HL-60 (cell line): ENCODE data around the gene CFAP69.
"Not testable (repeated sequence)": the region's sequence is repeated elsewhere in the genome, so short reads cannot be mapped to it uniquely, and the experiment has no call there.

Source experiments
- DNase-seq, 2 experiments: peaks; one replicate each; pipeline ENCODE4 v3.0.0-alpha.2; 2010 to 2020; ENCODE audit warnings: low read depth in 1 of 2, low spot score in 1 of 2
- H3K27ac ChIP-seq: fragments of 250-450 bp; sonication (Bioruptor Pico); replicated peaks from 2 replicates; pipeline ENCODE4 v1.5.1; 2020; ENCODE audit warnings: mild to moderate bottlenecking, moderate library complexity
- H3K27me3 ChIP-seq: fragments of 250-450 bp; sonication (Bioruptor Pico); 2 replicates; pipeline ENCODE4 v1.5.1; 2021; ENCODE audit warnings: mild to moderate bottlenecking, moderate library complexity; ENCODE audit not compliant: insufficient read depth, poor library complexity, severe bottlenecking
- H3K4me3 ChIP-seq: replicated peaks from 2 replicates; pipeline ENCODE4 v1.5.1; 2011; ENCODE audit warnings: mild to moderate bottlenecking, control low read depth, low read length; ENCODE audit not compliant: insufficient read depth
- GABPA ChIP-seq: IDR thresholded peaks from 2 replicates; pipeline ENCODE4 v1.6.1; 2012; ENCODE audit warnings: low read depth
- POLR2AphosphoS5 ChIP-seq: IDR thresholded peaks from 2 replicates; pipeline ENCODE4 v1.6.1; 2012; ENCODE audit warnings: low read depth
- REST ChIP-seq: IDR thresholded peaks from 2 replicates; pipeline ENCODE4 v1.6.1; 2012; ENCODE audit warnings: low read depth; ENCODE audit not compliant: insufficient replicate concordance
- SPI1 ChIP-seq: IDR thresholded peaks from 2 replicates; pipeline ENCODE4 v1.6.1; 2012; ENCODE audit warnings: low read depth, mild to moderate bottlenecking, borderline replicate concordance
- TF ChIP-seq, protein P1 (sequence below): IDR thresholded peaks from one replicate; pipeline ENCODE4 v1.5.1; 2011; ENCODE audit warnings: low read length, control low read depth, inconsistent platforms; ENCODE audit not compliant: insufficient read depth

CFAP69 gene

DNA sequence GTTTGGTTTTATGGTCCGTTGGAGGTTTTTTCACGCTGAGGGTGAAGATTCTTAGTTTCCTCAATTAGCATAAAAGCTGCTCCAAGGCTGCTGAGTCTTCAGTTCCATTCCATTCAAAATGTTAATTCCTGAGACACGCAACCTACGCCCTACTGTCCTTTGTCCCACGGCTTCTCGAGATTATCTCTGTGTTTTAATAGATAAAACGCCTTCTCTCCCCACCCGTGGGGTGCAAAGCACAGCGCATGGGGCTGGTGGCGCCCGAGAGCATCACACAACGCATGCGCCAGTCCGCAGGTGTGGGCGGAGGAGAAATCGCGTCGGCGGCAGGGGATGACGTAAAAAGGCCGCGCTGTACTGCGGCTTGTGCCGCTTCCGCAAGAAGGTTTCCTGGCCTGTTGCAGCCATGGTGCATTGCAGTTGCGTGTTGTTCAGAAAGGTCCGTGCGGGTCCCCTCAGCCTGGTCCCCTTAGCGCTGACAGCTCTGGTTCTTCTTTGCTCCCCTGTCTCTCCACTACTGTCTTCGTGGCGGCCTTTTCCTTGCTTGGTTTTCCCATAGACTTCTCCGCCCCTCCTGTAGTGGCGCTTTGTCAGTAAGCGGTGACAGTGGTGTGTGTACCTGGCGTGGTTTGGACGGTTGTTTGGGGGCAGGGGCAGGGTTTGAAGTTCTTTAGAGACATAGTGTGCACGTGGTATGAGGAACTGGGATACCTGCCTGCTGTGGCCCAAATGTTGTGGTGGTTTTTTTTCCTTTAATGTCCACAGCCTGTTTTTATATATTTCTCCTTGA is 101.6 kb downstream of the CFAP69 start, which contains the start of gene GTPBP10:
TSS of gene GTPBP10 (plus strand) at position 381 of the 790 bp plus-strand sequence. CDS start at position 407, 26 bp downstream.
- peak; percentile 94 to 95 for DNase-seq
- Histone ChIP-seq H3K27ac (peak within 1 kb of the TSS; percentile 94), H3K4me3 (peak within 1 kb of the TSS; percentile 55), H3K27me3 (no peaks in the 10 kb centered on the region)
- TF ChIP-seq GABPA (no peak), SPI1 (no peak), POLR2AphosphoS5 (peak; percentile 98), REST (peak; percentile 44)
- TF ChIP-seq, protein P1, sequence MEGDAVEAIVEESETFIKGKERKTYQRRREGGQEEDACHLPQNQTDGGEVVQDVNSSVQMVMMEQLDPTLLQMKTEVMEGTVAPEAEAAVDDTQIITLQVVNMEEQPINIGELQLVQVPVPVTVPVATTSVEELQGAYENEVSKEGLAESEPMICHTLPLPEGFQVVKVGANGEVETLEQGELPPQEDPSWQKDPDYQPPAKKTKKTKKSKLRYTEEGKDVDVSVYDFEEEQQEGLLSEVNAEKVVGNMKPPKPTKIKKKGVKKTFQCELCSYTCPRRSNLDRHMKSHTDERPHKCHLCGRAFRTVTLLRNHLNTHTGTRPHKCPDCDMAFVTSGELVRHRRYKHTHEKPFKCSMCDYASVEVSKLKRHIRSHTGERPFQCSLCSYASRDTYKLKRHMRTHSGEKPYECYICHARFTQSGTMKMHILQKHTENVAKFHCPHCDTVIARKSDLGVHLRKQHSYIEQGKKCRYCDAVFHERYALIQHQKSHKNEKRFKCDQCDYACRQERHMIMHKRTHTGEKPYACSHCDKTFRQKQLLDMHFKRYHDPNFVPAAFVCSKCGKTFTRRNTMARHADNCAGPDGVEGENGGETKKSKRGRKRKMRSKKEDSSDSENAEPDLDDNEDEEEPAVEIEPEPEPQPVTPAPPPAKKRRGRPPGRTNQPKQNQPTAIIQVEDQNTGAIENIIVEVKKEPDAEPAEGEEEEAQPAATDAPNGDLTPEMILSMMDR = peak; percentile 56

DNA sequence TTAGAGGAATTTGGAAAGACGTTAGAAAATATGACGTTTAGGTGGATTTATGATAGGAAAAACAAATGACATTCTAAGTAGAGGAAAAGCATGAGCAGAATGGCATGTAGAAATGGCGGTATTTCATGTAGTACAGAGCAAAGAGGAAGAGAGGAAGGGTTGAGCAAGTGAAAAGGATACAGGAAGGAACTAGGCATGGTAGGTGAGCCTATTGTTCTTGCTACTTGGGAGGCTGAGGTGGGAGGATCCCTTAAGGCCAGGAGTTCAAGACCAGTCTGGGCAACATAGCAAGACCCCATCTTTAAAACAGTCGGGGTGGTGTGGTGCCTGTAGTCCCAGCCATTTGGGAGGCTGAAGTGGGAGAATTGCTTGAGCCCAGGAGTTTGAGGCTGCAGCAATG is 102.8 kb downstream of the CFAP69 start:
- Histone ChIP-seq H3K4me3 (peak overlapping the region; percentile 55), H3K27ac (peak overlapping the region; percentile 94), H3K27me3 (no peaks in the 10 kb centered on the region)
- DNase-seq = peak; percentile 56 to 68
- TF ChIP-seq POLR2AphosphoS5 = peak; percentile 72
- no peak for TF ChIP-seq GABPA
- TF ChIP-seq REST = no peak
- peak; percentile 87 for TF ChIP-seq SPI1

DNA sequence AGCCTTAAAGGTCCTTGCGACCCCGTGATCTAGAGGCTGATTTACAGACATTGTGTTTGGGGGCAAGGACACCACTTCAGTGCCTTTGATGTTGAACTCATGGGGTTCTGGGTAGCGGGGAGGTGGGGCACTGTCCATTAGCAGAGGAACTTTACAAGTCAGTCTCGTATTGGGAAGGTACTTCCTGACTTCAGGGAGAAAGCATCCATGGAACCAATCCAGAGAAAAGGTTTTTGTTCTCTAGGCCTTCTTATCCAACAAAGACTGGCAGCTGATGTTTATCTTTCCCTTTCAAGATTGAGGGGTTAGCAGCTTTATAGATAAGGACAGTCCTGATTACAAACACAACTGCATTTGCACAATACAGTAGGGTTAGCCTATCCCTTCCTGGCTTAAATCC is 104.3 kb downstream of the CFAP69 start:
- TF ChIP-seq REST (no peak), SPI1 (no peak), GABPA (no peak), POLR2AphosphoS5 (no peak)
- TF ChIP-seq, protein P1 = no peak
- no peak overlapping the region for H3K27ac ChIP-seq
- H3K4me3 ChIP-seq = no peak overlapping the region
- no peaks in the 10 kb centered on the region for H3K27me3 ChIP-seq
- DNase-seq = no peak

DNA sequence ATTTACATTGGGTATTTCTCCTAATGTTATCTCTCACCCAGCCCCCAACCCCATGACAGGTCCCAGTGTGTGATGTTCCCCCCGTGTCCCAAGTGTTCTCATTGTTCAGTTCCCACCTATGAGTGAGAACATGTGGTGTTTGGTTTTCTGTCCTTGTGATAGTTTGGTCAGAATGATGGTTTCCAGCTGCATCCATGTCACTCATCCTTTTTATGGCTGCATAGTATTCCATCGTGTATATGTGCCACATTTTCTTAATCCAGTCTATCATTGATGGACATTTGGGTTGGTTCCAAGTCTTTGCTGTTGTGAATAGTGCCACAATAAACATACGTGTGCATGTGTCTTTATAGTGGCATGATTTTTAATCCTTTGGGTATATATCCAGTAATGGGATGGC is 105.1 kb downstream of the CFAP69 start:
- not testable (repeated sequence) for H3K27me3 ChIP-seq, H3K27ac ChIP-seq, H3K4me3 ChIP-seq, DNase-seq
